Esophagus muscularis mucosa (tissue), 4 donors: ENCODE results near the gene CAPSL. TPM values are rescaled to one million over a fixed set of nuclear protein-coding genes. Genes with fewer than 3 reads are reported as not detected.
"Not testable (repeated sequence)": the region's sequence is repeated elsewhere in the genome, so short reads cannot be mapped to it uniquely, and the experiment has no call there.

Source experiments
- DNase-seq: peaks from one replicate; pipeline ENCODE4 v3.0.0-alpha.2; 2017; ENCODE audit errors: extremely low spot score
- H3K27ac ChIP-seq, 4 donors: fragments of 200-600 bp; sonication (generic); replicated peaks in 1 of 4; 1 replicate in 3 of 4; 2 replicates in 1 of 4; pipeline ENCODE4 v1.5.1; 2016 to 2019; ENCODE audit warnings: mild to moderate bottlenecking in 1 of 4
- H3K27me3 ChIP-seq, 4 donors: fragments of 200-600 bp; sonication (generic); one replicate each; pipeline versions ENCODE4 v1.5.1 to v1.6.0; 2016 to 2019
- H3K36me3 ChIP-seq, 4 donors: fragments of 200-600 bp; sonication (generic); one replicate each; pipeline ENCODE4 v1.5.1; 2016 to 2019
- H3K4me1 ChIP-seq, 4 donors: fragments of 200-600 bp; sonication (generic); one replicate each; pipeline ENCODE4 v1.5.1; 2016 to 2019
- H3K4me3 ChIP-seq, 4 donors: fragments of 200-600 bp; sonication (generic); 1 replicate in 2 of 4; 2 replicates in 2 of 4; pipeline ENCODE4 v1.5.1; 2016 to 2019; ENCODE audit warnings: mild to moderate bottlenecking in 4 of 4, moderate library complexity in 1 of 4
- H3K9me3 ChIP-seq, 4 donors: fragments of 200-600 bp; sonication (generic); 1 replicate in 3 of 4; 2 replicates in 1 of 4; pipeline ENCODE4 v1.5.1; 2016 to 2019
- CTCF ChIP-seq, 3 experiments: fragments of 200-600 bp in 2 of 3; fragments of 450-650 bp in 1 of 3; sonication (generic) in 2 of 3; IDR thresholded peaks; one replicate each; pipeline ENCODE4 v1.5.1; 2017 to 2019; ENCODE audit warnings: antibody characterized with exemption in 3 of 3, mild to moderate bottlenecking in 2 of 3, moderate library complexity in 1 of 3
- EP300 ChIP-seq: sonication (generic); formaldehyde crosslinking; IDR thresholded peaks from one replicate; pipeline ENCODE4 v1.6.1; 2017; ENCODE audit warnings: antibody characterized with exemption
- POLR2A ChIP-seq: fragments of 450-650 bp; IDR thresholded peaks from one replicate; pipeline ENCODE4 v1.6.1; 2017; ENCODE audit warnings: antibody characterized with exemption, moderate library complexity, mild to moderate bottlenecking, low read depth
- POLR2AphosphoS5 ChIP-seq, 2 donors: sonication (generic); formaldehyde crosslinking; IDR thresholded peaks; one replicate each; pipeline ENCODE4 v1.6.1; 2017; ENCODE audit warnings: antibody characterized with exemption in 2 of 2
- WGBS: methylation state at CpG from one replicate; pipeline ENCODE4 v1.1.5; 2018; 5-methylcytosine and 5-hydroxymethylcytosine counted together
- intact Hi-C: fragments of 100-400 bp; cut with DNase I; formaldehyde crosslinking; loops from one replicate; pipeline ENCODE4 v1.15.1; 2023
- total RNA-seq, 4 donors: library from RNA; depleted of rRNA; stranded (reverse); fragments of >200 nt; gene quantifications; one replicate each; pipeline versions ENCODE4 v1.1.0 to v1.2.1, GENCODE V29; 2016

Gene CAPSL
- total RNA-seq, 4 donors from 2014 or later = not detected

GRCh38 chr5:35898952-35899660 is 39.3 kb downstream of the CAPSL start:
- WGBS = 84% methylated on average over 7 of the region's 7 CpGs
- DNase-seq = no peak
- H3K27ac ChIP-seq = no peak overlapping the region
- no peak overlapping the region for H3K4me3 ChIP-seq
- TF ChIP-seq CTCF (IDR thresholded peaks at IDR 0.05) (no peak), EP300 (no peak), POLR2AphosphoS5 (IDR thresholded peaks at IDR 0.05) (no peak), POLR2A (no peak)
- no peaks in the 10 kb centered on the region for H3K27me3 ChIP-seq
- H3K4me1 ChIP-seq = no peaks in the 10 kb centered on the region
- H3K36me3 ChIP-seq = no peaks in the 10 kb centered on the region
- no peaks in the 10 kb centered on the region for H3K9me3 ChIP-seq
- intact Hi-C loops = no loop called here

GRCh38 chr5:35894131-35894530 is 44.3 kb downstream of the CAPSL start:
- no peaks in the 10 kb centered on the region for H3K9me3 ChIP-seq
- no peak overlapping the region for H3K4me3 ChIP-seq
- intact Hi-C loops = no loop called here
- TF ChIP-seq POLR2AphosphoS5 (IDR thresholded peaks at IDR 0.05) (no peak), CTCF (IDR thresholded peaks at IDR 0.05) (no peak), POLR2A (no peak), EP300 (no peak)
- no peak overlapping the region for H3K27ac ChIP-seq
- 79% methylated on average over 5 of the region's 5 CpGs for WGBS
- peaks cover 0 to 5% (median 0%) of the 10 kb centered on the region in 4 donors for H3K27me3 ChIP-seq
- DNase-seq = no peak
- no peaks in the 10 kb centered on the region for H3K4me1 ChIP-seq
- no peaks in the 10 kb centered on the region for H3K36me3 ChIP-seq

- H3K4me3 ChIP-seq, H3K27ac ChIP-seq, H3K9me3 ChIP-seq, DNase-seq, H3K4me1 ChIP-seq, H3K27me3 ChIP-seq, intact Hi-C loops, H3K36me3 ChIP-seq: not testable (repeated sequence)
- WGBS = no CpG with 5 or more reads among the region's 23 CpGs
Measured at GRCh38 chr5:35892799-35893198, 45.6 kb downstream of the CAPSL start.

- Histone ChIP-seq H3K36me3 (no peaks in the 10 kb centered on the region), H3K27ac (no peak overlapping the region), H3K9me3 (no peaks in the 10 kb centered on the region), H3K4me3 (no peak overlapping the region), H3K27me3 (peaks cover 0 to 5% (median 0%) of the 10 kb centered on the region in 4 donors), H3K4me1 (no peaks in the 10 kb centered on the region)
- WGBS = 66% methylated on average over 5 of the region's 5 CpGs
- intact Hi-C loops = no loop called here
- DNase-seq = no peak
- no peak for TF ChIP-seq POLR2AphosphoS5 (IDR thresholded peaks at IDR 0.05)
- no peak for TF ChIP-seq CTCF (IDR thresholded peaks at IDR 0.05)
- no peak for TF ChIP-seq EP300
- TF ChIP-seq POLR2A = no peak
Measured at GRCh38 chr5:35890021-35891020, 48.1 kb downstream of the CAPSL start.
